ENCODE data around the gene THRA. TPM values are rescaled to one million over a fixed set of nuclear protein-coding genes. Genes with fewer than 3 reads are reported as not detected.

Gene THRA
- total RNA-seq (2021; fragmentation: NEBNext Ultra II Directional; extraction: Animal tissue kit (Norgen Biotek cat#: 25700)) (10.2 and 11.8 TPM in 2 replicates), polyA plus RNA-seq (2011; rRNA removed) (6.4 and 8.2 TPM in 2 replicates), polyA minus RNA-seq (2011; rRNA and poly(A)+ RNA removed) (8.4 and 11.6 TPM in 2 replicates)
- 7.4 TPM for polyA plus RNA-seq (2011; cell fraction: cytosol; rRNA removed)
- polyA plus RNA-seq (2011; cell fraction: nucleus; rRNA removed), result 13.1 TPM
- polyA plus RNA-seq (2012, experiment 1 of 2), result 7.9 to 11.1 TPM (median 10.1 TPM) in 4 replicates
- polyA plus RNA-seq (2012, experiment 2 of 2), result 7.6 TPM
- polyA plus RNA-seq (2013, experiment 1 of 2), result 5.0 TPM
- polyA plus RNA-seq (2013, experiment 2 of 2), result 4.5 TPM
- 6.2 TPM for polyA minus RNA-seq (2011; cell fraction: cytosol; rRNA and poly(A)+ RNA removed)
- 4.3 TPM for polyA minus RNA-seq (2011; cell fraction: nucleus; rRNA and poly(A)+ RNA removed)
- long read RNA-seq, experiment 1, partial matches to known transcripts, result 4 of 7 reads
- long read RNA-seq, experiment 1, other reads (novel, unspliced or antisense), result 3 of 7 reads
- long read RNA-seq, experiment 2, partial matches to known transcripts, result 1 of 1 reads
- long read RNA-seq, experiment 2, other reads (novel, unspliced or antisense), result 0 of 1 reads

GRCh38 chr17:40062329-40063186 is at the start of gene THRA:
TSS of gene THRA (plus strand) at chr17:40062965. CDS start at chr17:40074489, 11,524 bp downstream.
- Histone ChIP-seq H2AFZ (ENCODE audit: low read length) (peak within 1 kb of the TSS; percentile 34; the same call in 1 of the 2 replicates), H4K91ac (replicated peaks; ENCODE audit: insufficient read length, low read length) (peak within 1 kb of the TSS; percentile 75), H3K27me3 (replicated peaks in 1 of 4; ENCODE audit: control insufficient read depth in 3 of 4, extremely low read depth in 1 of 4, insufficient read depth in 3 of 4, low read length in 3 of 4) (peaks cover 0 to 15% (median 10%) of the 10 kb centered on the region in 4 experiments; a peak in 6 of 7 replicates), H2BK12ac (ENCODE audit: low read depth, low read length) (peak within 1 kb of the TSS; percentile 68; the same call in 1 of the 2 replicates), H3K9me3 (ENCODE audit: insufficient read depth in 2 of 2, low read depth in 1 of 2, low read length in 1 of 2) (no peaks in the 10 kb centered on the region), H4K20me1 (replicated peaks in 1 of 2; ENCODE audit: control insufficient read depth in 1 of 2, insufficient read depth in 2 of 2, low read length in 2 of 2) (peaks cover 0 to 9% of the 10 kb centered on the region in 2 experiments), H3K14ac (ENCODE audit: insufficient read length) (no peak within 1 kb of the TSS), H3K27ac (ENCODE audit: low read depth, low read length) (peak within 1 kb of the TSS; percentile 60; the same call in 1 of the 2 replicates), H2BK15ac (ENCODE audit: low read length) (0 out of 2 replicates have a peak within 1 kb of the TSS, but pooled peaks have one; percentile 5), H3K56ac (replicated peaks; ENCODE audit: insufficient read length, low read depth, low read length) (peak within 1 kb of the TSS; percentile 66), H3K79me1 (ENCODE audit: low read depth, low read length) (peaks cover 6% of the 10 kb centered on the region; the same call in 1 of the 2 replicates), H3K4me2 (ENCODE audit: insufficient read depth in 1 of 2, low read depth in 2 of 2, low read length in 2 of 2) (peak within 1 kb of the TSS; percentile 75 to 87), H2BK120ac (replicated peaks; ENCODE audit: low read depth, low read length) (peak within 1 kb of the TSS; percentile 61), H4K8ac (ENCODE audit: extremely low read depth, insufficient read depth, low read length) (peak within 1 kb of the TSS; percentile 65), H3K18ac (ENCODE audit: extremely low read depth, low read length) (peak within 1 kb of the TSS; percentile 78), H3K4me3 (ENCODE audit: extremely low read depth in 1 of 4, insufficient read depth in 2 of 4, low read depth in 3 of 4, low read length in 4 of 4) (peak within 1 kb of the TSS; percentile 78 to 87 (median 81)), H2AK5ac (ENCODE audit: low read depth, low read length) (no peak within 1 kb of the TSS), H3K23me2 (ENCODE audit: low read depth, low read length) (peaks cover 6% of the 10 kb centered on the region; the same call in 1 of the 2 replicates), H3K4ac (replicated peaks; ENCODE audit: insufficient read length, low read depth, low read length) (peak within 1 kb of the TSS; percentile 71), H3K9ac (replicated peaks in 1 of 4; ENCODE audit: extremely low read depth in 1 of 4, low read depth in 3 of 4, low read length in 3 of 4) (peak within 1 kb of the TSS; percentile 39 to 48 (median 44); a peak in 5 of 7 replicates), H4K5ac (ENCODE audit: insufficient read length, low read depth, low read length) (peak within 1 kb of the TSS; percentile 84), H3K79me2 (ENCODE audit: control insufficient read depth in 1 of 2, insufficient read depth in 2 of 2, low read length in 2 of 2) (no peaks in the 10 kb centered on the region), H2BK5ac (ENCODE audit: low read depth, low read length) (peak within 1 kb of the TSS; percentile 52; the same call in 1 of the 2 replicates), H2BK20ac (ENCODE audit: low read length) (peak within 1 kb of the TSS; percentile 1; the same call in 1 of the 2 replicates), H3K36me3 (ENCODE audit: control insufficient read depth in 2 of 4, insufficient read depth in 4 of 4, low read length in 3 of 4) (no peaks in the 10 kb centered on the region), H3K23ac (ENCODE audit: insufficient read length) (no peak within 1 kb of the TSS), H3K4me1 (replicated peaks in 1 of 4; ENCODE audit: control insufficient read depth in 3 of 4, insufficient read depth in 4 of 4, low read length in 3 of 4) (peaks cover 21 to 46% (median 31%) of the 10 kb centered on the region in 4 experiments)
- DNase-seq (ENCODE audit: low read depth in 1 of 2, low spot score in 2 of 2), result peak in 1 of 2 experiments; percentile 89
- ChIA-PET CTCF (ENCODE audit: partially characterized antibody) (interaction anchor here (0.6 to 38.4 kb wide), 13 partner anchors 10 to 108 kb away, joined by 3 to 876 read pairs (median 13); partner anchors contain the start of genes MED24 and NR1D1), POLR2A (ENCODE audit: partially characterized antibody) (interaction anchor here (0.7 to 5.8 kb wide), 9 partner anchors 8 to 129 kb away, joined by 3 to 64 read pairs (median 3); partner anchors contain the start of genes CASC3 and MED24)
- 5% methylated on average over 25 of the region's 83 CpGs; no CpG with 5 or more reads in 1 of the 2 experiments for WGBS, 2 experiments (ENCODE audit: extremely low coverage in 1 of 2, insufficient coverage in 1 of 2, insufficient read length in 1 of 2, insufficient replicate concordance in 2 of 2, low coverage in 1 of 2, low lambda C conversion rate in 2 of 2, missing lambda C conversion rate in 1 of 2)
- TF ChIP-seq SP2 (IDR thresholded peaks at IDR 0.05; ENCODE audit: low read length), result no peak
- TF ChIP-seq NANOG (IDR thresholded peaks at IDR 0.05; ENCODE audit: insufficient read depth, low read depth, low read length, poor library complexity, severe bottlenecking), result peak; percentile 35
- no peak for TF ChIP-seq SIN3A (conservative IDR thresholded peaks at IDR 0.05 in 1 of 2, IDR thresholded peaks at IDR 0.05 in 1 of 2; ENCODE audit: low read depth in 1 of 2, low read length in 2 of 2)
- no peak for TF ChIP-seq SRF (IDR thresholded peaks at IDR 0.05; ENCODE audit: low read depth, low read length)
- no peak for TF ChIP-seq CBX5 (IDR thresholded peaks at IDR 0.05; ENCODE audit: low read depth, low read length)
- TF ChIP-seq FOSL1 (IDR thresholded peaks at IDR 0.05; ENCODE audit: insufficient read depth, low read depth, low read length), result 0 out of 2 replicates have a peak, but pooled peaks have one; percentile 17
- peak; percentile 52; the same call in 1 of the 2 replicates for TF ChIP-seq PHF8 (conservative IDR thresholded peaks at IDR 0.05; ENCODE audit: low read depth, low read length)
- FAIRE-seq, result no peak

All from H1 (cell line).